ENCODE results near the gene SNED1.

The SNED1 gene

GRCh38 chr2:241063587-241063986, 65.2 kb downstream of the SNED1 start:
- Histone ChIP-seq H3K36me3 (ENCODE audit: control insufficient read depth, insufficient read depth, low read length) (no peaks in the 10 kb centered on the region), H3K27ac (peak overlapping the region; percentile 68), H3K4me1 (peaks cover 21% of the 10 kb centered on the region), H3K79me2 (no peaks in the 10 kb centered on the region), H3K9ac (peak overlapping the region; percentile 49), H3K4me3 (ENCODE audit: low read depth, low read length) (peak overlapping the region; percentile 56), H3K4me2 (ENCODE audit: low read length) (peak overlapping the region; percentile 81), H2AFZ (peak overlapping the region; percentile 93), H3K27me3 (ENCODE audit: control insufficient read depth, insufficient read depth, low read length) (no peaks in the 10 kb centered on the region), H3K9me3 (ENCODE audit: control insufficient read depth, low read length) (no peaks in the 10 kb centered on the region)
- TF ChIP-seq CTCF (IDR thresholded peaks at IDR 0.05): peak; percentile 35

DNA sequence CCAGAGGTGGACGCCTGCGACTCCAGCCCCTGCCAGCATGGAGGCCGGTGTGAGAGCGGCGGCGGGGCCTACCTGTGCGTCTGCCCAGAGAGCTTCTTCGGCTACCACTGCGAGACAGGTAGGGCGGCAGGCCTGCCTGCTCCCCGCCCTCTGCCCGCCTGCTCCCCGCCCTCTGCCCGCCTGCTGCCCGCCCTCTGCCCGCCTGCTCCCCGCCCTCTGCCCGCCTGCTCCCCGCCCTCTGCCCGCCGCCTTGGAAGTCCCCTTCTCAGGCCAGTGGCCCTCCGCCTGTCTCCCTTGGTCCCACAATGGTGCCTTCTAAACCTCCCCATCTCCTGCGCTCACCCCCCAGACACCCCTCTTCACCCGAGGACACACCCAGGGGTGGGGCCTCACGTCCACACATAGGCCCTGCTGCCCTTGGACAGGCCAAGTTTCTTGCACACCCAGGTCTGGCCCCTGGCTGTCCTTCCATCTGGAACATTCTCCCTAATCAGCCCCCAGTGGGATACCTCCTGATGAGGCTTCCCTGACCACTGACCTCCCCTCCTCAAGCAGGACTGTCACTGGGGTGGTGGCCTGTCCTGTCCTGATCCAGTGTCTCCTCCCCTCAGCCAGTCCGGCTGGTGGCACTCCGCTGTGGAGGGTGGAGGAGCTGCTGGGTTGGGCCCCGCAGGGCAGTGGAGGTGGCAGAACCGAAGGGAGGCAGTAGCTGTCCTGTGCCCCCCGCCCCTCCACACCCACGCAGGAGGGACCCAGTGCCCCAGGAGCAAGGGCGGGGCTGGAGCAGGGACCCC, 65.8 kb downstream of the SNED1 start:
- H3K27ac ChIP-seq: peak overlapping the region; percentile 68
- H3K4me2 ChIP-seq (ENCODE audit: low read length): peak overlapping the region; percentile 81
- H3K36me3 ChIP-seq (ENCODE audit: control insufficient read depth, insufficient read depth, low read length): no peaks in the 10 kb centered on the region
- H3K4me1 ChIP-seq: peaks cover 21% of the 10 kb centered on the region
- H3K79me2 ChIP-seq: no peaks in the 10 kb centered on the region
- no peak for TF ChIP-seq CTCF (IDR thresholded peaks at IDR 0.05)
- peak overlapping the region; percentile 56 for H3K4me3 ChIP-seq (ENCODE audit: low read depth, low read length)
- no peaks in the 10 kb centered on the region for H3K27me3 ChIP-seq (ENCODE audit: control insufficient read depth, insufficient read depth, low read length)
- H3K9ac ChIP-seq: peak overlapping the region; percentile 49
- H2AFZ ChIP-seq: peak overlapping the region; percentile 93
- H3K9me3 ChIP-seq (ENCODE audit: control insufficient read depth, low read length): no peaks in the 10 kb centered on the region

GRCh38 chr2:241064802-241065354, 66.5 kb downstream of the SNED1 start:
- Histone ChIP-seq H3K4me3 (ENCODE audit: low read depth, low read length) (no peak overlapping the region), H3K9ac (no peak overlapping the region), H3K4me2 (ENCODE audit: low read length) (no peak overlapping the region), H3K79me2 (no peaks in the 10 kb centered on the region), H3K27ac (no peak overlapping the region), H3K9me3 (ENCODE audit: control insufficient read depth, low read length) (no peaks in the 10 kb centered on the region), H3K36me3 (ENCODE audit: control insufficient read depth, insufficient read depth, low read length) (no peaks in the 10 kb centered on the region), H3K4me1 (peaks cover 18% of the 10 kb centered on the region), H3K27me3 (ENCODE audit: control insufficient read depth, insufficient read depth, low read length) (no peaks in the 10 kb centered on the region), H2AFZ (no peak overlapping the region)
- TF ChIP-seq CTCF (IDR thresholded peaks at IDR 0.05): no peak

- H3K4me2 ChIP-seq (ENCODE audit: low read length): no peak overlapping the region
- peak overlapping the region; percentile 33 for H2AFZ ChIP-seq
- H3K9me3 ChIP-seq (ENCODE audit: control insufficient read depth, low read length): no peaks in the 10 kb centered on the region
- H3K36me3 ChIP-seq (ENCODE audit: control insufficient read depth, insufficient read depth, low read length): no peaks in the 10 kb centered on the region
- H3K9ac ChIP-seq: no peak overlapping the region
- no peak overlapping the region for H3K27ac ChIP-seq
- no peaks in the 10 kb centered on the region for H3K79me2 ChIP-seq
- no peaks in the 10 kb centered on the region for H3K27me3 ChIP-seq (ENCODE audit: control insufficient read depth, insufficient read depth, low read length)
- TF ChIP-seq CTCF (IDR thresholded peaks at IDR 0.05): no peak
- H3K4me3 ChIP-seq (ENCODE audit: low read depth, low read length): no peak overlapping the region
- H3K4me1 ChIP-seq: peaks cover 18% of the 10 kb centered on the region
Measured at GRCh38 chr2:241065355-241065803, 67.0 kb downstream of the SNED1 start.
